B cell (primary cell): ENCODE measurements around the gene SIT1.

ENCODE experiments used
- CTCF ChIP-seq: fragments of 200-600 bp; IDR thresholded peaks from one replicate; pipeline ENCODE4 v1.8.0; 2022; ENCODE audit warnings: antibody characterized with exemption, mild to moderate bottlenecking
- EZH2 ChIP-seq: IDR thresholded peaks from 2 replicates; pipeline ENCODE4 v1.6.1; 2012; ENCODE audit warnings: borderline replicate concordance, low read depth, mild to moderate bottlenecking, moderate library complexity, low read length; ENCODE audit not compliant: insufficient read depth, poor library complexity, severe bottlenecking

DNA sequence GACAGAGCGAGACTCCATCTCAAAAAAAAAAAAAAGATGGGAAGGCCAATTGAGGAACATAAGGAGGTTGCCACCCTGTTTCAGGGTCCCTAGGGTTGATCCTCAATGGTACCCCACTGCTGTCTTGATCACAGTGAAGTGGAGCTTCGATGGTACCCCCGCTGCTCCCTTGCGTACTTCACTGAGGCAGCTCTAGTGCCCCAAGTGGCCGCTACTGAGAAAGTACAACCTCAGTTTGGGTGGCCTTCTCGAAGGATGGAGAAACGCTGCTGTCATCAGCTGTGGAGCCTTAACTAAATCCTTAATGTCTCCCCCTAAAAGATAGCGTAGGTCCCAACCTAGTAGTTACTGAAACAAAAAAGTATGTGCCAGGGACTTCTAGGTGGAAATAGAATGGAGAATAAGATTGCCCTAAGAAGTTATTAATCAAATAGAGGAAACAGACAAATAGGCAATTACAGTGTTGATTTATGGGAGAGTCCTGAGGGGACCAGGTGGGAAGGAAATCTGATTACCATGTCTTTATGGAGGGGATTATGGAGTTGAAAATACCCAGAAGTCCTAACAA, 39.4 kb downstream of the SIT1 start:
- TF ChIP-seq CTCF (peak; percentile 76), EZH2 (no peak)
